NCI-H128 (cell line): ENCODE measurements around the gene SLC44A5.
"Not testable (repeated sequence)": the region's sequence is repeated elsewhere in the genome, so short reads cannot be mapped to it uniquely, and the experiment has no call there.

Experiments used
- DNase-seq: peaks from one replicate; lab custom pipeline; 2025; ENCODE audit not compliant: unreplicated experiment; lab: John Stamatoyannopoulos, UW

Gene SLC44A5

DNA sequence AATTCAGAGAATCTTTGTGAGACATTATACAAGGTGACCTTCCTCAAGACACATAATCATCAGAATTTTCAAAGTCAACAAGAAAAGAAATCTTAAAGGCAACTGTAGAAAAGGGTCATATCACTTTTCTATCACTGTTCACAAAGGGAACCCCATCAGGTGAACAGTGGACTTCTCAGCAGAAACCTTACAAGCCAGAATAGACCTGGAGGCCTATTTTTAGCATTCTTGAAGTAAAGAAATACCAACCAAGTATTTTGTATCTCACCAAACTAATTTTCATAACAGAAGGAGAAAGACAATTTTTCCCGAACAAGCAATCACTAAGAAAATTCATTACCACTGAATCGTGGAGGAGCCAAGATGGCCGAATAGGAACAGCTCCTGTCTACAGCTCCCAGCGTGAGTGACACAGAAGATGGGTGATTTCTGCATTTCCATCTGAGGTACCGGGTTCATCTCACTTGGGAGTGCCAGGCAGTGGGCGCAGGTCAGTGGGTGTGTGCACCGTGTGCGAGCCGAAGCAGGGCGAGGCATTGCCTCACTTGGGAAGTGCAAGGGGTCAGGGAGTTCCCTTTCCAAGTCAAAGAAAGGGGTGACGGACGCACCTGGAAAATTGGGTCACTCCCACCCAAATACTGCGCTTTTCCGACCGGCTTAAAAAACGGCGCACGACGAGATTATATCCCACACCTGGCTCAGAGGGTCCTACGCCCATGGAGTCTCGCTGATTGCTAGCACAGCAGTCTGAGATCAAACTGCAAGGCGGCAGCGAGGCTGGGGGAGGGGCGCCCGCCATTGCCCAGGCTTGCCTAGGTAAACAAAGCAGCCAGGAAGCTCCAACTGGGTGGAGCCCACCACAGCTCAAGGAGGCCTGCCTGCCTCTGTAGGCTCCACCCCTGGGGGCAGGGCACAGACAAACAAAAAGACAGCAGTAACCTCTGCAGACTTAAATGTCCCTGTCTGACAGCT, 235.2 kb downstream of the SLC44A5 start:
- not testable (repeated sequence) for DNase-seq

DNA sequence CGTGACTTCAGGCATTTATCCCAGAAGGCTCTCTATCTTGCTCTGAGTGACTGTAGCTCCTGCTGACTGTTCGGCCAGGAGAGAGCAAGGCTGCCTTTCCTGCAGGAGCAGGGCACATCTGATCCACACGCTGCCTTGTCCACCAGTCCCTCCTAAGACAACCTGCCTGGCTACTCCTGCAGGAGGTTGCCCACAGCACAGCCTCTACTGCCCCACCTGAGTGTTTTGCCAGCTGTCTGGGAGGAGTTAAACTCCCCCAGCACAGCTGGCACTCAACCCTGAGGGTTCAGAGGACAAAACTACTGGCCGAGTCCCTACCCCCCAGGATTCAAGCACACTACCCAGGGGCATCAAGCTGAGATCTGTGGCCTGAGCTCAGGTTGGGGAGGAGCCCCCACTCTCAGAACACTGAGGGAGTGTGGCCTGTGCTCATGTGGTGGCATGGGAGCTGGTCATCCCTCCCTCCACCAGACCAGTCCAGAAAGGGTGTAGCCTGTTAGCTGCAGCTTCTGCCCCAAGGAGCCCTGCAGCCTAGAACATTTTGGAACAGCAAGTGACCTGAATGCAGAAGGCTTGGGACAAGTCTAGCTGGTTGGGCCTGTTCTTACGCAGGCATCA, 237.3 kb downstream of the SLC44A5 start:
- DNase-seq, result no peak

DNA sequence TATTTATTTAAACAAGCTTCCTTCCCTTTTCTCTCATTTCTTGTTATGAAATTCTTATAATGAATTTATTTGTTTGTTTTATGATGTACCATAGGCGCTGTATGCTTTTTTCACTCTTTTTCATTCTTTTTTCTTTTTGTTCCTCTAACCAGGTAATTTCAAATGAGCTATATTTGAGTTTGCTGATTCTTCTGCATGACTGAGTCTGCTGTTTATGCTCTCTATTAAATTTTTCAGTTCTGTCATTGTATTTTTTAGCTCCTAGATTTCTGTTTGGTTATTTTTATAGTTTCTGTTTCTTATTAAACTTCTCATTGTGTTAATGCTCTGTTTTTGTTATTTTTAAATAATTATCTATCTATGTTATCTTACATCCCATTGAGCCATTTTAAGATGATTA, 244.3 kb downstream of the SLC44A5 start:
- DNase-seq, result no peak

DNA sequence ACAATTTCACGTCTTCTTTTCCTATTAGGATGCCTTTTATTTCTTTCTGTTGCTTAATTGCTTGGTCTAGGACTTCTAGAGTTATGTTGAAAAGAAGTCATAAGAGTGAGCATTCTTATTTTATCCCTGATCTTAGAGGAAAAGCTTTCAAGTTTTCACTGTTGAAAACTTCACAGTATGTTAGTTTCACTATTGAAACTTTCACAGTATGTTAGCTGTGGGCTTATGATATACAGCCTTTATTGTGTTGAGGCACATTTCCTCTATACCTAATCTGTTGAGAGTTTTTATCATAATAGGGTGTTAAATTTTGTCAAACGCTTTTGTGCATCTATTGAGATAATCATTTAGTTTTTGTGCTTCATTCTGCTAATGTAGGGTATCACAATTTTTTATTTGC, 249.7 kb downstream of the SLC44A5 start:
- no peak for DNase-seq

DNA sequence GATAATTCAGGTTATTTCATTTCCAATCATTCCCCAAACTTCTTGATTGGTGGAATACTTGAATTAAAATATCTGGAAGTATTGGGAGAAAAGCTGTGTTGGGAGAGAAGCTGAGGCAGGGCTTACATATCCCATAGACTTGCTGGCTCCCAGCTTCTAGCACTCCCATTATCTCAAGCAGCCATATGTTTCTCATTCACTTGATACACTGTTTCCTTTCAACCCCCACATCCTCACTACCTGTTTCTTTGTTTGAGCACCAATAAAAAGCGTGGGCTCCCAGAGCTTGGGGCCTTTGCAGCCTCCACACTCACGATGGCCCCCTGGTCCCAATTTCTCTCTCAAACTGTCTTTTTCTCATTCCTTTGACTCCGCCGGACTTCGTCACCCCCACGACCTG, 256.6 kb downstream of the SLC44A5 start:
- DNase-seq, result not testable (repeated sequence)

DNA sequence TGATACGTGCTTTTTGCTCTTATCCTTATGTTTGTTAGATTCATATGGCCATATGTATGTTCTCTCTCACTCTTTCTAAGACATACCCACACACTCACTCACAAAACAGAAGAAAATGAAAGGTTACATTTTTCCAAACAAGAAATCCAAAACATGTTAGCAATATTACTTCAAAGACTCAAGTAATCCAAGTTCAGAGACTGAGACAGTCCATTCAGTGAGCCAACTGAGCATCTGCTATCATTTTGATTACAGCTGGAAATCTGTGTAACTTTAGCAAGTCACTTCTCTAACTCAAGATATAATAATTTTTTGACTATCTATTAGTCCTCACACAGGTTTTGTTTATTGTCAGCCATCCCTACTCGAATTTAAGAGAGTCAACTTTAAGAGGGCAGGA, 257.9 kb downstream of the SLC44A5 start:
- DNase-seq, result no peak

DNA sequence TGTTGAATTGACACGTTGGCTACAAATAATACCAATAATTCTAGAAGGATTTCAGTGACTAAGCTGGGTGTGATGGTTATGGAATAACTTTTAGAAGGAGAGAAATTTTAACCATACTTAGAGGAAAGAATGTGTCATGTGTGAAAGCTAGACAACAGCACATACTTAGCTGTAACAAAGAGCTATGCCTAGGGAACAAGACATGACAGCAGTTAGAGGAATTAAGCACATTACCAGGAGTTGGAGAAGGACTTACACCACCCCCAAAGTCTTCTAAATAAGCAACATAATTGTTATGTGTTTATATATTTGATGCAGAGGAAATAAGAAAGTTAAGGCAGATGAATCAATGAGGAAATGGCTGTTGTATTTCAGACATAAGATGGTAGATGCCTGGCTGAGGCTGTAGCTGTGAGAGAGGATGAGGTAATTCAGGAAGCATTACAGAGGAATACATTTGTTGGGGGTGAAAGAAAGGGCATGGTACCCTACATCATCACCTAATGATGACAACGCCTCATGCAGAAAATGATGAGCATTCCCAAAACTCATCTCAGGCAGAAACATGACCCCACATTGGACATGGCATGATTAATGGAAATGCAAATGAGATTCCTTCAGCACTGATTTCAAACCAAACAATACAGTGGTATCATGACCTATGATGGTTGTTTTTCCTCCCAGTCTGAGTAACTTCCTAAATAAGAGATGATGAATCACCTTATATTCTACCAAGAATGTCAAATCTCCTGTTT, 265.2 kb downstream of the SLC44A5 start:
- no peak for DNase-seq

DNA sequence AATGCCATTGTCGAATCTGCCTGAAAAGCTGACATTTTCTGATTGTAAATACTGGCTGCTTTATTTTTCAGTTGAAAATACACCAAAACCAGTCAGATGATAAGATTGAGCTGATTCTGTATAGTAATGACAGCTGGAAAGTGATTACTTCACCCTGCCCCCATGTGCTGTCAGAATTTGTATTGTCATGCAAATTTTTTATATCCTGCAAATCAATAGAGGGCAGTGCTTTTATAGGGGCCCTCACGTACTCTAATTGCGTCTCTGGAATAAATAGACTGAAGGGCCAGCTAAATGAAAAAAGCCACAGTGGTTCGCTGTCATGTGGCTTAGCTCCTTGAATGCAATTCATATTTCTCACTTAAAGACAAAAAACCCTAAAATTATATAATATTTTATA, 268.1 kb downstream of the SLC44A5 start:
- no peak for DNase-seq

DNA sequence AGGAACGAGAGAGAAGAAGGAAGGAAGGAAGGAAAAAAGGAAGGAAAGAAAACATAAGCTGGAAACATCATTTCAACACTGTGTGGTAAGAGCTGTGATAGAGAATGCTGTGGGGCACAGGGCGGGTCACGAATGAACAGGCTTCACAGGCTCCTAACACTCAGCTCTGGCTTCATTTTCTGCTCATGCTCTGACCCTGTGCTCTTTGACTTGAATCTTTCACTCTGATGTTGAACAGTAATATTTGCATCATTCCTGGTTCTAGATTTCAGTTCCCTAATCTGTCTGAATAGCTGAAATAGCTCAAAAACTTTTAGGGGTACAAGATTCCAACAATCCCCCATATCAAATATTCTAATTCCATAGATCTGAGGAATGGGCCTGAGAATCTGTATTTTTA, 269.4 kb downstream of the SLC44A5 start:
- no peak for DNase-seq

DNA sequence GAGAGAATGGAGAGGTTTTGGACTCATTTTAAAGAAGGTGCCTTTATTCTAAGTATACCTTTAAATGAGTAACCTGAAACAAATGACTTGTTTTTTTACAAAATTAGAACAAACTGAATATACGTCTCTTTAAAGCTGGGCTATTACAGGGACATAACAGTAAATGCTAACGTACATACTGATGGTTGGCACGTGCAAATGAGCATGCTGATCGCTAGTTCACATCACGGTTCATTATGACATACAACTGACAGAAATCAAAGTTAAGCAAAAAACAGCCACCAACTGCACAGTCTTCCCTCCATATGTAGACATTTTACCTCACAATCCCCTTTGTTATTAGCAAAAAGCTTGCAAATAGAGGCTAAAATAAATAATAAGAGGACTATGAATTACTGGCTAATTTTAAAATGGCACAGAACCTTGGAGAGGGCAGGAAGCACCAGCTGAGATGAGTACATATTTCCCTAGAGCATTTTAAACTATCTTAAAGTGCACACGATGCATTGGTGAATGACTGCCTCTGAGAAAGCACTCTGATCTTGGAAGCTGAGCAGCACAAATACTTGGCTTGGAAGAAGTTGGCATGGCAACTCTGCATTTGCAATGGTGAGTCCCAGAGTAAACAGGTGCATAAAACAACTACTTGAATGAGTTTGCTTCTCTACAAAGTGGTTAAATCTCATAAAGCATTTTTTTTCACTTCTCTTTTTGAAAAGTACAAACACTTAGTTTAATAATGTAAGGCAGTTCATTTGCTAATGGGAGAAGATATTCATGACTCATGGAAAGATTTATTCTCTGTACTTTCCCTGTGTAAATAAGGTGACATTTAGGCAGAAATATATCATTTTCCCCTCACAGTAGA, 272.1 kb downstream of the SLC44A5 start:
- DNase-seq, result no peak

DNA sequence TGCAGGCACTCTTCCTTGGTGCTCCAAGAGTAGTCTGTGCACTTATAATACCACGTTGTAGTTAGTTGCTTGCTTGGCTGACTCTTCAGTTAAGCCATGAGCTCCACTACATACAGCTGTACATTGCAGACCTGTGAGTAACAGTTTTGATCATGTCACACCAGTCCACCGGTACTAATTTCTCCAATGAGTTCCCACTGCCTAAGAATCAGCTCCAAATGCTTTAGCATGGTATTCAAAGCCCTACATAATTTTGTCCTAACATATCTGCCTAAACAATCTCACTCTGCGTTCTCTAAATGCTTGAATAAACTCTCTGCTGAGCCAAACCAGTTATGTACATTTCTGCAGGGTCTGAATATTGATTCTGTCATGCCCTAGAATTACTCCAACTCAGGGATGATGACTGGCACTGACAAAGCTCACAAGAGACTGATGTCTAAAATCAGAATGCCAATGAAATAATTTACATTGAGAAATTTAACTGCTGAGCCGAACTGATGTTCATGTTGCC, 276.0 kb downstream of the SLC44A5 start:
- DNase-seq, result no peak

DNA sequence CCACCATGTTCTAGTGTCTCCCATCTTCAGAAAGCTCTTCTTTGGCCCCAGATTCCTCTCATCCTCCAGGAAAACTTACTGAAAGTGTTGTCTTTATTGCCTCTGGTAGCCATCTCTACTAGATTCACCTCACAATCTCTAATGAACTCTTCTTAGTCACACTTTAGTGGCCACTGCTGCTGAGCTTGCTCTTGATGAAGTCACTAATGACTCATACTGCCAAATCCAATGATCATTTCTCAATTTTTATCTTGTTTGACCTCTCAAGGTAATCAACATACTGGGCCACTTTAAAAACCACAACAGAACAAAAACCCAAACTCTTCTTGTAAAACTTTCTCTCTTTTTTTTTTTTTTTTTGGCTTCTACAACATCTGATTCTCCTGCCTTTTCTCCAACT, 280.3 kb downstream of the SLC44A5 start:
- DNase-seq, result no peak

DNA sequence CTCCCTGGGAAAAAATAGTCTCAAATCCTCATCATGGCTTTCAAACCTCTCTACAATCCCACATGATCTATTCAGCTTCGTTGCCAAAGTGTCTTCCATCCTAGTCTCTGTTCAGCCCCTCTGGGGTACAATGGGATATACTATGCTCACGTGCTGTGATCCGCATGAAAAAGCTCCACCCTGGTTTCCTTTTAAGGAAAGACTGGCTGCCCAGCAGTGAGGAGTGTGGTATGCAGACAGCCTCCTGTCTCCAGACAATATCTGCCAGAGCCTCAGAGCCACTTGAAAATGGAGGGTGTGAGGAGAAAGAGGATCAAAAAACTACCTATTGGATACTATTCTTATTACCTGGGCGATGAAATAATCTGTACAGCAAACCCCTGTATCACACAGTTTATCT, 282.2 kb downstream of the SLC44A5 start:
- no peak for DNase-seq

DNA sequence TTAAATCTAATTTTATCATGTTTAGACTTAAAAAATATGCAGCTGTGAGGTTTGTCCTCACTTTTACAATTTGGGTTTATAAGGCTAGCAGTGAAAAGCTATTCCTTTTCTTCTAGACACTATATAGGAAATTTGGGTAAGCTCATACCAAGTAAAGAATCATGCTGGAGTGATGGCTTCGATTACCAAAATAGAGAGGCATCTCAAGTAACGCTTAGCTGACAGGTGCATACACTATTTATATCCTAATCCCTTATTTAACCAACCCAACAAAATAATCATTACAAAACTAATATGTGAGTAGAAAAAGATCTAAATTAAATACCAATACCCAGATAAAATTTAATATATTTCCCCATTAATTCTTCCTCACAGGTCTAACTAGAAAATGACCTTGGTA, 283.5 kb downstream of the SLC44A5 start:
- no peak for DNase-seq

DNA sequence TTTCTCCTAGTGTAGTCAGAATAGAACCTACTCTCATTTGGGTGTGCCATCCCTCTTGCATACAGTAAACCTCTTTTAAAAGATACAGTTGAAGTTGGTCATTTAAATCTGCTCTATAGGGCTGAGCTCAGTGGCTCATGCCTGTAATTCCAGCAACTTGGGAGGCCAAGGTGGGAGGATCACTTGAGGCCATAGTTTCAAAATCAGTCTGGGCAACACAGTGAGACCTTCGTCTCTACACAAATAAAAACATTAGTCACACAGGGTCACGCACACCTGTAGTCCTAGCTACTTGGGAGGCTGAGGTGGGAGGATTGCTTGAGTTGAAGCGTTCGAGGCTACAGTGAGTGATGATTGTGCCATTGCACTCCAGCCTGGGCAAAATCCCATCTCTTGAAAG, 292.9 kb downstream of the SLC44A5 start:
- DNase-seq, result no peak

DNA sequence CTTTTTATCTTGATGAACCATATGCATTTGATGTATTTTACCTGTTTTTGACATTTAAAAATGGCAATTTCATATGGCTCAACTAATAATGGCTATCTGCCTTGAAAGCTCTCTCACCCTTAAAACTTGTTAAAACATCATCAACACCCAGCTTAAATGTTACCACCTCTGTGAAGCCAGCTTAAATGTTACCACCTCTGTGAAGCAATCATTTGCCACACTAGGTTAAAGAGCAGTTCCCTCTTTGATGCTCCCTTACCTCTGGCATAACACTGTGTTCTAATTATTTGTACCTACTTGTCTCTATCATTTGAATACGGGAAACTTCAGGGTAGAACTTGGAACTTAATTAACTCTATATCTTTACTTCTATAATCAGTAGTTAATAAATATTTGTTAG, 294.7 kb downstream of the SLC44A5 start:
- DNase-seq, result no peak

DNA sequence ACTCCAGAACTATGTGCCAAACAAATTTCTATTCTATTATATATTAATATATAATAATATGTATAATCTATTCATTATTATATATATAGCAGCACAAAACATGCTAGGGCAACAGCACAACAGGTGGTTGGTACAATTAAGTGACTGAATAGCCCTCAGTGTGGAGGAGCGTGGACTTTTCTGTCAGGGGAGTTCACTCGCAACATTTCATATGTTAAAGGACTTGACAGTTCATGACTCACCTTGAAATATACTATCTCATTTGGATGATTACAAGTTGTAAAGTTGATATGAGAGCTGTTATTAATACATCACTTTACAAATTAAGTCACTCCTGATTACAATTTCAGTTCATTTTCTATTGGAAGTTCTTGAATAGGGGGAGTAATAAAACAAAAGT, 298.3 kb downstream of the SLC44A5 start:
- DNase-seq, result no peak

DNA sequence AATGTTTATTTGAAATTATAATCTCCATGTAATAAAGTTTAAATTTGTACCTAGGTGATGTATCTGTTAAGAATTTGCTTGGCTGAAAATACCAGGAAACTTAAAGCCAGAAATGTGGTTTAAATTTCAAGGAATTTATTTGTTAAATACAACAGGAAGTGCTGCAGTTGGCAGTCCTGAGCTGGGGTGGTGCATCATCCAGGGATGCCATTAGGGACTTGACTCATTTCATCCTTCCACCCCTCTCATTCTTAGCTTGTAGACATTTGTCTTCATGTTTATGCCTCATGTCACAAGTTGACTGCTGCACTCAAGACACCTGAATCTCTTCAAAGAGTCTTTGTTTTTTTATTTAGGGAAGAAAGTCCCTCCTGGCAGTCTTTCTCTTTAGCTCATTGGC, 300.8 kb downstream of the SLC44A5 start:
- DNase-seq, result no peak

DNA sequence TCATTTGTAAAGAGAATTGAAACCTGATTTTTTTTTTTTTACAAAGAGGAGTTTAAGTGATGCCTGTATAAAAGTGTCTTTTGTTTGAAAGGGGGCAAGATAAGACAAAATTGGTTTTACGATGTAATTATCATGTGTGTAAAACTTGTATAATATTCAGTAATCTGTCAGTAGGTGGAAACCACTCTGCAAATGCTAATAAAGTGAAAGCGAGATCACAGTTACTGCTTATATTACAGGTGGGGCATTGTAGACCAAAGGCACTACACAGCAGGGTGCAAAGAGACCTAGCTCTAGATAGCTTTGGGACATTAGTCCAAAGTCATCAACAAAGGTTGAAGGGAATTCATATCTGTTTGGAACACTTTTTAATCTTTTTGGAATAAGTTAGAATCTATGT, 302.5 kb downstream of the SLC44A5 start:
- DNase-seq, result no peak

DNA sequence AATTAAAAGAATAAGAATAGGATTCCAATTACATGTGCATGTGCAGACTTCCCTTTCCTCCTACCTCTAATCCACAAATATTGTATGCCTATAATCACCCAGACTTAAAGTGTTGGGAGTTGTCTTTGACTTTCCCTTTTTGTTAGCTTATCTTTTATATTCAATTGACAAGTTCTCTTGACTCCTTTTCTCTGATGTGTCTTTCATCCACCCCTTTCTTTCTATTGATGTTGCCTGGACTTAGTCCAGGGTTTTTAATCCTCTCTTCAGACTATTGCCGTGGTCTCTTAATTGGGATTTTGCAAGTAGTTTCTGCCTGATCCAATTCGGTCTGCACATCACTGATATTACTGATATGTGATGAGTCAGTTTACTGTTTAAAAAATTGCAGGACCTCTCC, 305.9 kb downstream of the SLC44A5 start:
- no peak for DNase-seq

DNA sequence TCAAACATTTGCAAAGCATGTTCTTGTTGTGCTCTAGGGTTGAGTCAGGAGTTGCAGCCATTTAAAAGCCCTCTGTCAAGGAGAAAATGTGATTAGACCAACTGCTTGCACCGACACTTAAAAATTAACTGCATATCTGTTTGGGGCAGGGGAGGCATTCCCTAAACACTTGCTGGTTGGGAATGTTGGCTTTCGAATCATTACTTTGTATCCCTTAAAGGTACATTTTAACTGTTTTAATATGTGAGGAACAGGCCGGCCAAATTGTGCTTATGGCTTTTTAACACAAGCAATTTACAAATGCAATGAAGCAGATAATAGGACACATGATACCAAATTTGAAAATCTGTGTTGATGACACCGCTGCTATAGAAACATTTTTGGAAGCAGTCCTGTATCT, 317.6 kb downstream of the SLC44A5 start:
- peak; percentile 28 for DNase-seq
